ENCODE measurements around the gene PCNX1.

The PCNX1 gene

GRCh38 chr14:70904373-70904772 is 2.9 kb upstream of the PCNX1 start:
- no peak overlapping the region for H3K27ac ChIP-seq (ENCODE audit: low read depth, low read length)
- TF ChIP-seq CTCF (IDR thresholded peaks at IDR 0.05; ENCODE audit: low read depth, low read length, poor library complexity, severe bottlenecking) (no peak), EZH2phosphoT487 (IDR thresholded peaks at IDR 0.05; ENCODE audit: borderline replicate concordance, low read length) (no peak)
- no peaks in the 10 kb centered on the region for H3K9me3 ChIP-seq (ENCODE audit: control insufficient read depth, insufficient read depth, low read length)
- no peak overlapping the region for H3K4me3 ChIP-seq (ENCODE audit: low read length)
- H3K4me1 ChIP-seq (ENCODE audit: control insufficient read depth, low read length) = peaks cover 16% of the 10 kb centered on the region
- H3K27me3 ChIP-seq (ENCODE audit: control insufficient read depth, low read length) = no peaks in the 10 kb centered on the region
- H4K20me1 ChIP-seq (ENCODE audit: control insufficient read depth, insufficient read depth, low read depth, low read length) = 0 out of 2 replicates have a peak, but pooled peaks cover 5% of the 10 kb centered on the region
- H3K4me2 ChIP-seq (ENCODE audit: low read length) = no peak overlapping the region
- peaks cover 4% of the 10 kb centered on the region; the same call in 1 of the 2 replicates for H3K36me3 ChIP-seq (ENCODE audit: control insufficient read depth, low read length)
- peaks cover 3% of the 10 kb centered on the region for H3F3A ChIP-seq (ENCODE audit: control insufficient read depth, insufficient read depth)
- H3K9me2 ChIP-seq (replicated peaks; ENCODE audit: control insufficient read depth, low read length) = no peaks in the 10 kb centered on the region
- H3K79me2 ChIP-seq (ENCODE audit: control insufficient read depth, low read length) = peaks cover 17% of the 10 kb centered on the region

GRCh38 chr14:70905301-70905700 is 2.0 kb upstream of the PCNX1 start:
- Histone ChIP-seq H3K4me3 (ENCODE audit: low read length) (no peak overlapping the region), H4K20me1 (ENCODE audit: control insufficient read depth, insufficient read depth, low read depth, low read length) (0 out of 2 replicates have a peak, but pooled peaks cover 7% of the 10 kb centered on the region), H3K36me3 (ENCODE audit: control insufficient read depth, low read length) (peaks cover 4% of the 10 kb centered on the region; the same call in 1 of the 2 replicates), H3K4me2 (ENCODE audit: low read length) (no peak overlapping the region), H3K9me3 (ENCODE audit: control insufficient read depth, insufficient read depth, low read length) (no peaks in the 10 kb centered on the region), H3K4me1 (ENCODE audit: control insufficient read depth, low read length) (peaks cover 21% of the 10 kb centered on the region), H3K9me2 (replicated peaks; ENCODE audit: control insufficient read depth, low read length) (no peaks in the 10 kb centered on the region), H3F3A (ENCODE audit: control insufficient read depth, insufficient read depth) (peaks cover 5% of the 10 kb centered on the region), H3K27me3 (ENCODE audit: control insufficient read depth, low read length) (no peaks in the 10 kb centered on the region), H3K27ac (ENCODE audit: low read depth, low read length) (no peak overlapping the region), H3K79me2 (ENCODE audit: control insufficient read depth, low read length) (peaks cover 24% of the 10 kb centered on the region)
- TF ChIP-seq EZH2phosphoT487 (IDR thresholded peaks at IDR 0.05; ENCODE audit: borderline replicate concordance, low read length) (no peak), CTCF (IDR thresholded peaks at IDR 0.05; ENCODE audit: low read depth, low read length, poor library complexity, severe bottlenecking) (no peak)

GRCh38 chr14:70906793-70907175 is 475 bp upstream of the PCNX1 start:
- Histone ChIP-seq H3K4me2 (ENCODE audit: low read length) (peak overlapping the region; percentile 95), H4K20me1 (ENCODE audit: control insufficient read depth, insufficient read depth, low read depth, low read length) (peaks cover 12% of the 10 kb centered on the region; the same call in 1 of the 2 replicates), H3K9me3 (ENCODE audit: control insufficient read depth, insufficient read depth, low read length) (no peaks in the 10 kb centered on the region), H3K4me1 (ENCODE audit: control insufficient read depth, low read length) (peaks cover 22% of the 10 kb centered on the region), H3K79me2 (ENCODE audit: control insufficient read depth, low read length) (peaks cover 39% of the 10 kb centered on the region), H3K27ac (ENCODE audit: low read depth, low read length) (0 out of 2 replicates have a peak overlapping the region, but pooled peaks have one; percentile 34), H3K27me3 (ENCODE audit: control insufficient read depth, low read length) (no peaks in the 10 kb centered on the region), H3K36me3 (ENCODE audit: control insufficient read depth, low read length) (peaks cover 4% of the 10 kb centered on the region; the same call in 1 of the 2 replicates), H3K4me3 (ENCODE audit: low read length) (peak overlapping the region; percentile 92), H3K9me2 (replicated peaks; ENCODE audit: control insufficient read depth, low read length) (no peaks in the 10 kb centered on the region), H3F3A (ENCODE audit: control insufficient read depth, insufficient read depth) (peaks cover 5% of the 10 kb centered on the region)
- no peak for TF ChIP-seq EZH2phosphoT487 (IDR thresholded peaks at IDR 0.05; ENCODE audit: borderline replicate concordance, low read length)
- no peak for TF ChIP-seq CTCF (IDR thresholded peaks at IDR 0.05; ENCODE audit: low read depth, low read length, poor library complexity, severe bottlenecking)

Measured in DOHH2 (cell line).